Endothelial cell of umbilical vein (primary cell): ENCODE measurements around the gene CXCL14. TPM values are rescaled to one million over a fixed set of nuclear protein-coding genes. Genes with fewer than 3 reads are reported as not detected.

ENCODE experiments used
- BruUV-seq: library from RNA; stranded (reverse); fragments of 400-500 nt; replicated peaks from 2 replicates; lab custom pipeline; 2021; lab: Mats Ljungman, UMichigan
- CTCF ChIA-PET: fragments of 300-600, 350-600 bp; sonication (Branson Sonifier 250); formaldehyde crosslinking; loops from one replicate; lab custom pipeline; 2021; ENCODE audit warnings: antibody characterized with exemption, inconsistent platforms; lab: Charles Lee
- POLR2A ChIA-PET: fragments of 300-600, 350-600 bp; sonication (Branson Sonifier 250); formaldehyde crosslinking; loops from one replicate; lab custom pipeline; 2021; ENCODE audit warnings: antibody characterized with exemption, inconsistent platforms; lab: Charles Lee
- DNase-seq: peaks from one replicate; pipeline ENCODE4 v3.0.0-alpha.2; 2011; ENCODE audit warnings: low read depth, low spot score
- FAIRE-seq: peaks from 2 replicates; lab custom pipeline; 2011; peaks lifted over from hg19 to GRCh38; lab: Jason Lieb, UNC
- H2AFZ ChIP-seq: 2 replicates; pipeline ENCODE4 v1.6.0; 2012; ENCODE audit warnings: low read depth, low read length, control low read depth, inconsistent platforms
- H3K27ac ChIP-seq: 2 replicates; pipeline ENCODE4 v1.5.1; 2011; ENCODE audit warnings: low read depth, mild to moderate bottlenecking, control low read depth, low read length, moderate library complexity; ENCODE audit not compliant: insufficient read depth
- H3K27me3 ChIP-seq, 2 experiments: 2 replicates each; pipeline versions ENCODE4 v1.6.0 to v1.6.1; 2011; ENCODE audit warnings: low read length in 2 of 2, mixed read lengths in 1 of 2; ENCODE audit not compliant: control insufficient read depth in 2 of 2, insufficient read depth in 2 of 2
- H3K36me3 ChIP-seq, 2 experiments: 2 replicates in 1 of 2; 3 replicates in 1 of 2; pipeline ENCODE4 v1.5.1; 2011; ENCODE audit warnings: low read length in 2 of 2, mild to moderate bottlenecking in 1 of 2, moderate library complexity in 1 of 2; ENCODE audit not compliant: control insufficient read depth in 2 of 2, insufficient read depth in 2 of 2; ENCODE audit errors: extremely low read depth in 1 of 2
- H3K4me1 ChIP-seq: 3 replicates; pipeline ENCODE4 v1.5.1; 2011; ENCODE audit warnings: mild to moderate bottlenecking, low read length; ENCODE audit not compliant: control insufficient read depth, insufficient read depth; ENCODE audit errors: extremely low read depth
- H3K4me2 ChIP-seq: 2 replicates; pipeline ENCODE4 v1.6.1; 2011; ENCODE audit warnings: low read length, control low read depth, mixed read lengths; ENCODE audit not compliant: insufficient read depth
- H3K4me3 ChIP-seq, 3 experiments: fragments of 200-600 bp in 1 of 3; sonication (generic), shearing (Covaris generic) in 1 of 3; replicated peaks in 1 of 3; 2 replicates each; pipeline ENCODE4 v1.5.1; 2011 to 2016; ENCODE audit warnings: control low read depth in 3 of 3, low read length in 3 of 3, mild to moderate bottlenecking in 2 of 3, inconsistent platforms in 1 of 3, low read depth in 1 of 3, moderate library complexity in 1 of 3; ENCODE audit not compliant: insufficient read depth in 1 of 3
- H3K79me2 ChIP-seq: 2 replicates; pipeline ENCODE4 v1.6.0; 2012; ENCODE audit warnings: low read length, inconsistent platforms; ENCODE audit not compliant: control insufficient read depth, insufficient read depth
- H3K9ac ChIP-seq: replicated peaks from 2 replicates; pipeline ENCODE3; 2011; ENCODE audit warnings: low read length, control low read depth; ENCODE audit not compliant: insufficient read depth; ENCODE audit errors: extremely low read depth
- H3K9me1 ChIP-seq: replicated peaks from 3 replicates; pipeline ENCODE4 v1.6.0; 2011; ENCODE audit warnings: mild to moderate bottlenecking, low read length; ENCODE audit not compliant: control insufficient read depth, insufficient read depth; ENCODE audit errors: extremely low read depth
- H3K9me3 ChIP-seq: replicated peaks from 2 replicates; pipeline ENCODE4 v1.5.1; 2012; ENCODE audit warnings: low read length, inconsistent platforms; ENCODE audit not compliant: control insufficient read depth, insufficient read depth
- H4K20me1 ChIP-seq: replicated peaks from 2 replicates; pipeline ENCODE3; 2011; ENCODE audit warnings: mild to moderate bottlenecking, low read length; ENCODE audit not compliant: control insufficient read depth, insufficient read depth; ENCODE audit errors: extremely low read depth
- CTCF ChIP-seq, 2 donors: IDR thresholded peaks; 1 replicate in 1 of 2; 2 replicates in 1 of 2; pipeline ENCODE4 v1.5.1; 2011; ENCODE audit warnings: low read length in 2 of 2, mild to moderate bottlenecking in 2 of 2, moderate library complexity in 2 of 2, control low read depth in 1 of 2, inconsistent platforms in 1 of 2, low read depth in 1 of 2; ENCODE audit not compliant: insufficient read depth in 1 of 2; ENCODE audit errors: extremely low read depth in 1 of 2
- EZH2 ChIP-seq: IDR thresholded peaks from 2 replicates; pipeline ENCODE4 v1.6.1; 2012; ENCODE audit warnings: borderline replicate concordance, low read depth, mild to moderate bottlenecking, moderate library complexity, low read length, inconsistent platforms; ENCODE audit not compliant: severe bottlenecking
- FOS ChIP-seq: IDR thresholded peaks from 2 replicates; pipeline ENCODE4 v1.6.1; 2011; ENCODE audit warnings: mild to moderate bottlenecking, low read length, moderate library complexity, borderline replicate concordance; ENCODE audit not compliant: insufficient read depth
- GATA2 ChIP-seq: IDR thresholded peaks from 2 replicates; pipeline ENCODE4 v1.7.0; 2011; ENCODE audit warnings: low read depth, mild to moderate bottlenecking, moderate library complexity, mixed read lengths, low read length; ENCODE audit not compliant: insufficient read length, insufficient read depth
- JUN ChIP-seq: IDR thresholded peaks from 2 replicates; pipeline ENCODE4 v1.6.1; 2011; ENCODE audit warnings: borderline replicate concordance, low read depth; ENCODE audit not compliant: insufficient read length, insufficient read depth
- MAX ChIP-seq: IDR thresholded peaks from 2 replicates; pipeline ENCODE4 v1.6.1; 2011; ENCODE audit not compliant: insufficient read depth, insufficient read length
- MYC ChIP-seq: IDR thresholded peaks from one replicate; pipeline ENCODE4 v1.6.1; 2011; ENCODE audit warnings: mild to moderate bottlenecking, low read depth, low read length
- POLR2A ChIP-seq: IDR thresholded peaks from 2 replicates; pipeline ENCODE4 v1.6.1; 2012; ENCODE audit warnings: low read depth, mild to moderate bottlenecking, control low read depth, low read length
- POLR2AphosphoS5 ChIP-seq: IDR thresholded peaks from 2 replicates; pipeline ENCODE4 v1.6.1; 2012; ENCODE audit warnings: low read depth, mild to moderate bottlenecking, control low read depth, low read length, moderate library complexity; ENCODE audit not compliant: insufficient read depth
- dilution Hi-C: fragments of 300-500 bp; cut with MboI; formaldehyde crosslinking; loops from one replicate; pipeline ENCODE4 v1.15.0; 2019; ENCODE audit warnings: low sequenced_read_pairs; ENCODE audit not compliant: extremely low pct_ligation_motif_present
- intact Hi-C: fragments of 100-400 bp; cut with micrococcal nuclease; formaldehyde crosslinking; loops from one replicate; pipeline ENCODE4 v1.10.0; 2022
- polyA plus RNA-seq, 4 experiments: library from polyadenylated mRNA; depleted of rRNA in 3 of 4; stranded (reverse) in 3 of 4; unstranded in 1 of 4; fragments of >200 nt; gene quantifications; 2 replicates each; pipeline versions ENCODE4 v1.2.1 to v1.2.3, GENCODE V29; 2011 to 2012; ENCODE audit warnings: missing spikeins in 1 of 4
- total RNA-seq: library from RNA; stranded (reverse); gene quantifications from 2 replicates; pipeline ENCODE4 v1.2.3, GENCODE V29; 2021

The CXCL14 gene
- total and polyA plus RNA-seq, 2 donors (not counting 3 experiments of a cell fraction or from before 2014, with no cell fraction given) = not detected

- BruUV-seq = no TSS peak
- Histone ChIP-seq H3K36me3 (no peaks in the 10 kb centered on the region), H4K20me1 (no peaks in the 10 kb centered on the region), H3K79me2 (no peaks in the 10 kb centered on the region), H3K9me1 (no peaks in the 10 kb centered on the region), H2AFZ (no peak overlapping the region), H3K4me2 (no peak overlapping the region), H3K9me3 (no peaks in the 10 kb centered on the region), H3K27me3 (peaks cover 8 to 10% of the 10 kb centered on the region in 2 experiments), H3K4me1 (no peaks in the 10 kb centered on the region), H3K9ac (no peak overlapping the region), H3K4me3 (no peak overlapping the region), H3K27ac (no peak overlapping the region)
- no peak for FAIRE-seq
- dilution Hi-C loops (loop anchor here (25.0 kb wide), 1 partner anchor 104 kb away; the partner anchor contains the start of gene TIFAB), intact Hi-C loops (loop anchor here (1.0 kb wide), 3 partner anchors 100 to 109 kb away; no protein-coding TSS in a partner anchor)
- CTCF ChIA-PET = interaction anchor here (0.6 to 14.3 kb wide), 46 partner anchors 8 to 504 kb away, joined by 3 to 664 read pairs (median 4); partner anchors contain the start of genes CXCL14 and TIFAB
- POLR2A ChIA-PET = no interaction called here
- TF ChIP-seq CTCF (IDR thresholded peaks at IDR 0.05; ENCODE audit: extremely low read depth in 1 of 2, insufficient read depth in 1 of 2, low read depth in 1 of 2, low read length in 2 of 2) = no peak
- no peak for TF ChIP-seq GATA2
- no peak for TF ChIP-seq FOS
- no peak for TF ChIP-seq POLR2AphosphoS5
- no peak for TF ChIP-seq POLR2A
- TF ChIP-seq JUN = no peak
- no peak for TF ChIP-seq MYC
- no peak for TF ChIP-seq EZH2
- no peak for TF ChIP-seq MAX
- no peak for DNase-seq
These were observed 12.1 kb downstream of the CXCL14 start for GRCh38 chr5:135566422-135567400.
